ENCODE measurements around the gene SLC9C1. TPM values are rescaled to one million over a fixed set of nuclear protein-coding genes. Genes with fewer than 3 reads are reported as not detected.

The SLC9C1 gene
- polyA plus RNA-seq, 1 donor (not counting 4 experiments of a cell fraction or from before 2014, with no cell fraction given), result not detected

DNA sequence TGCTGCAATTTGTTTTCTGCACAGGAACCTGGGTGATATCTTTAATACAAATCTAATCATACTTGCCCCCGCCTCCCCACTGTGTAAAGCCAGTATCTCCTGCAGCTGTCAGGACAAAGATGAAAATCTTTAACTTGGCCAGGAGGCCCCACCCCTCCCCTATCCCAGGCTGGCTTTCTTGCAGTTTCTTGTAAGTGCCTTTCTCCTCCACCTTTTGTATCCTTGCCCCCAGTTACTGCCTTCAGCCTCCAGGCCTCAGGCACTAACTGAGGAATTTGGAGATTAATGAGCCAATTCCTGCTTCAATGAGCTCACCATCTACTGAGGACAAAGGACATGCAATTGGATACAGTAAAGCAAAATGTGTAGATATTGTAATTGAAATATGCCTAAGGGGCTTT is 167.5 kb downstream of the SLC9C1 start:
- DNase-seq (ENCODE audit: low read depth, low spot score) (no peak), FAIRE-seq (peak; percentile 34)
- no peak overlapping the region for H3K4me2 ChIP-seq (ENCODE audit: control insufficient read depth, extremely low read depth, insufficient read depth, low read depth, low read length)
- TF ChIP-seq, protein P1, sequence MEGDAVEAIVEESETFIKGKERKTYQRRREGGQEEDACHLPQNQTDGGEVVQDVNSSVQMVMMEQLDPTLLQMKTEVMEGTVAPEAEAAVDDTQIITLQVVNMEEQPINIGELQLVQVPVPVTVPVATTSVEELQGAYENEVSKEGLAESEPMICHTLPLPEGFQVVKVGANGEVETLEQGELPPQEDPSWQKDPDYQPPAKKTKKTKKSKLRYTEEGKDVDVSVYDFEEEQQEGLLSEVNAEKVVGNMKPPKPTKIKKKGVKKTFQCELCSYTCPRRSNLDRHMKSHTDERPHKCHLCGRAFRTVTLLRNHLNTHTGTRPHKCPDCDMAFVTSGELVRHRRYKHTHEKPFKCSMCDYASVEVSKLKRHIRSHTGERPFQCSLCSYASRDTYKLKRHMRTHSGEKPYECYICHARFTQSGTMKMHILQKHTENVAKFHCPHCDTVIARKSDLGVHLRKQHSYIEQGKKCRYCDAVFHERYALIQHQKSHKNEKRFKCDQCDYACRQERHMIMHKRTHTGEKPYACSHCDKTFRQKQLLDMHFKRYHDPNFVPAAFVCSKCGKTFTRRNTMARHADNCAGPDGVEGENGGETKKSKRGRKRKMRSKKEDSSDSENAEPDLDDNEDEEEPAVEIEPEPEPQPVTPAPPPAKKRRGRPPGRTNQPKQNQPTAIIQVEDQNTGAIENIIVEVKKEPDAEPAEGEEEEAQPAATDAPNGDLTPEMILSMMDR (optimal IDR thresholded peaks at IDR 0.05 in 1 of 3, IDR thresholded peaks at IDR 0.05 in 1 of 3, conservative IDR thresholded peaks at IDR 0.05 in 1 of 3; ENCODE audit: extremely low read depth in 1 of 3, insufficient read depth in 2 of 3, low read length in 3 of 3), result no peak
- TF ChIP-seq EZH2 (IDR thresholded peaks at IDR 0.05; ENCODE audit: low read length), result no peak
- no peaks in the 10 kb centered on the region for H3K27me3 ChIP-seq (ENCODE audit: control insufficient read depth, extremely low read depth, insufficient read depth, low read length)
- no peaks in the 10 kb centered on the region for H3K9me1 ChIP-seq (ENCODE audit: control insufficient read depth, extremely low read depth, insufficient read depth, low read length)
- no peak overlapping the region for H3K4me3 ChIP-seq (ENCODE audit: control insufficient read depth in 2 of 3, extremely low read depth in 1 of 3, insufficient read depth in 2 of 3, low read depth in 1 of 3, low read length in 3 of 3)
- no peaks in the 10 kb centered on the region for H3K79me2 ChIP-seq (ENCODE audit: control insufficient read depth, insufficient read depth, low read length)
- peaks cover 18% of the 10 kb centered on the region for H3K4me1 ChIP-seq (ENCODE audit: control insufficient read depth, extremely low read depth, insufficient read depth, low read length)
- H3K9ac ChIP-seq (ENCODE audit: control insufficient read depth, extremely low read depth, insufficient read depth, low read length), result no peak overlapping the region
- H3K9me3 ChIP-seq (ENCODE audit: control insufficient read depth, low read depth, low read length), result no peaks in the 10 kb centered on the region
- dilution Hi-C loops (cut with MboI; ENCODE audit: extremely low pct_ligation_motif_present, low sequenced_read_pairs), result no loop called here
- no peak overlapping the region for H3K27ac ChIP-seq (ENCODE audit: control insufficient read depth, insufficient read depth, low read length)
- no peaks in the 10 kb centered on the region for H4K20me1 ChIP-seq (ENCODE audit: control insufficient read depth, extremely low read depth, insufficient read depth, low read length)
- no peak overlapping the region for H2AFZ ChIP-seq (ENCODE audit: control insufficient read depth, low read length)
- peaks cover 7 to 8% of the 10 kb centered on the region in 2 experiments for H3K36me3 ChIP-seq (ENCODE audit: control insufficient read depth in 2 of 2, extremely low read depth in 1 of 2, insufficient read depth in 2 of 2, low read length in 2 of 2)

DNA sequence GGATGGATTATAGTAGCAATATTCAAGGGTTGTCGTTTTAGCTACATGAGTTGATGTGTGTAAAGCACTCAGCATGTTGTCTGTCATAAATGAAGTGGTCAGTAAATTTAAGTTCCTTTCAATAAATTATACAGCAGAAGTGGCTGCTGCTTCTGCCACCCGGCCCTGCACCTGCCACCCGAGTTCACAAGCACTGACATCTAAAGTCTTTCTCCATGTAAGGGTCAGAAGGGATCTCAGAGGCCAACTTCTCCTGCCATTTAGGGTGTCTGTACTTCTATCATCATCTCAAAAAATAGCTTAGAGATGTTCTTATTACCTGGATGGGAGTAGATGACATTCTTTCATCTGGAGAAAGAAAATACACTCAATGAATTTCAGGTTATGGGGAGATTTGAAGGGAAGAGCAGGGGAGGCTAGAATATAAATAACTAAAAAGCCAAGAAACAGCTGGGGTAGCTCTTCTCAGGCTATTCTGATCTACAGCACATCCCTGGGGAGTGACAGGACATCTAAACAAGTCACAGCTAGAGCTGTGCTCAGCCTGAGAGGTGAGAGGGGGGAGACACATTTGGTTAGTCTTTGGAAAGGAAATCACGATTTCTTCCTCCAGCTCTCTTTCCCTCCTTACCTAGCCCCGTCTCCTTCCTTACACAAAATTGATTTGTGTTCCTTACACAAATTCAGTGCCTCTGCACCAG is 169.0 kb downstream of the SLC9C1 start:
- DNase-seq (ENCODE audit: low read depth, low spot score), result no peak
- H3K4me3 ChIP-seq (ENCODE audit: control insufficient read depth in 2 of 3, extremely low read depth in 1 of 3, insufficient read depth in 2 of 3, low read depth in 1 of 3, low read length in 3 of 3), result no peak overlapping the region
- no peak for FAIRE-seq
- H3K4me2 ChIP-seq (ENCODE audit: control insufficient read depth, extremely low read depth, insufficient read depth, low read depth, low read length), result no peak overlapping the region
- no peaks in the 10 kb centered on the region for H3K9me1 ChIP-seq (ENCODE audit: control insufficient read depth, extremely low read depth, insufficient read depth, low read length)
- H3K9ac ChIP-seq (ENCODE audit: control insufficient read depth, extremely low read depth, insufficient read depth, low read length), result no peak overlapping the region
- dilution Hi-C loops (cut with MboI; ENCODE audit: extremely low pct_ligation_motif_present, low sequenced_read_pairs), result no loop called here
- H4K20me1 ChIP-seq (ENCODE audit: control insufficient read depth, extremely low read depth, insufficient read depth, low read length), result no peaks in the 10 kb centered on the region
- TF ChIP-seq, protein P1 (optimal IDR thresholded peaks at IDR 0.05 in 1 of 3, IDR thresholded peaks at IDR 0.05 in 1 of 3, conservative IDR thresholded peaks at IDR 0.05 in 1 of 3; ENCODE audit: extremely low read depth in 1 of 3, insufficient read depth in 2 of 3, low read length in 3 of 3), result no peak
- no peak for TF ChIP-seq EZH2 (IDR thresholded peaks at IDR 0.05; ENCODE audit: low read length)
- H3K4me1 ChIP-seq (ENCODE audit: control insufficient read depth, extremely low read depth, insufficient read depth, low read length), result peaks cover 18% of the 10 kb centered on the region
- H3K9me3 ChIP-seq (ENCODE audit: control insufficient read depth, low read depth, low read length), result no peaks in the 10 kb centered on the region
- no peak overlapping the region for H3K27ac ChIP-seq (ENCODE audit: control insufficient read depth, insufficient read depth, low read length)
- no peaks in the 10 kb centered on the region for H3K27me3 ChIP-seq (ENCODE audit: control insufficient read depth, extremely low read depth, insufficient read depth, low read length)
- H3K36me3 ChIP-seq (ENCODE audit: control insufficient read depth in 2 of 2, extremely low read depth in 1 of 2, insufficient read depth in 2 of 2, low read length in 2 of 2), result peaks cover 7 to 9% of the 10 kb centered on the region in 2 experiments
- no peaks in the 10 kb centered on the region for H3K79me2 ChIP-seq (ENCODE audit: control insufficient read depth, insufficient read depth, low read length)
- no peak overlapping the region for H2AFZ ChIP-seq (ENCODE audit: control insufficient read depth, low read length)

Data from keratinocyte (primary cell).